HCT116 (cell line): Measurements from ENCODE around the gene ATG16L2. TPM values are rescaled to one million over a fixed set of nuclear protein-coding genes. Genes with fewer than 3 reads are reported as not detected.

Source experiments
- ATAC-seq: fragments of 200-7000 bp; cut with Tn5 transposase; 2 replicates; pipeline ENCODE4 v1.9.1; 2020; ENCODE audit warnings: mild to moderate bottlenecking, moderate library complexity
- BruUV-seq: library from RNA; stranded (reverse); fragments of 400-500 nt; replicated peaks from 2 replicates; lab custom pipeline; 2021; lab: Mats Ljungman, UMichigan
- CTCF ChIA-PET: fragments of 300-600 bp; sonication (Branson Sonifier 250); formaldehyde crosslinking; loops from one replicate; lab custom pipeline; 2021; ENCODE audit warnings: antibody characterized with exemption; lab: Charles Lee
- POLR2A ChIA-PET: fragments of 300-600, 350-600 bp; sonication (Branson Sonifier 250); formaldehyde crosslinking; loops from one replicate; lab custom pipeline; 2021; ENCODE audit warnings: antibody characterized with exemption; lab: Charles Lee
- RAD21 ChIA-PET, 2 experiments: fragments of 300-600 bp; sonication (Branson Sonifier 250); formaldehyde crosslinking; loops; one replicate each; lab custom pipeline; 2023; ENCODE audit warnings: low total read pairs in 2 of 2; ENCODE audit not compliant: uncharacterized antibody in 2 of 2, unreplicated experiment in 2 of 2, low non-redundant PET in 1 of 2; lab: Charles Lee
- DNase-seq: peaks from one replicate; pipeline ENCODE4 v3.0.0-alpha.2; 2010; ENCODE audit warnings: low read depth, low spot score
- H2AFZ ChIP-seq: fragments of 200-600 bp; shearing (Covaris generic), sonication (generic); 2 replicates; pipeline ENCODE4 v1.6.1; 2017; ENCODE audit warnings: low read depth, mixed run types, mixed read lengths, antibody characterized with exemption, low read length; ENCODE audit not compliant: poor library complexity, severe bottlenecking
- H3K27ac ChIP-seq: 2 replicates; pipeline ENCODE4 v1.5.1; 2012; ENCODE audit warnings: low read depth, low read length
- H3K27me3 ChIP-seq: fragments of 200-600 bp; sonication (generic); 2 replicates; pipeline ENCODE4 v1.6.1; 2016; ENCODE audit warnings: mixed run types, low read length, mixed read lengths; ENCODE audit not compliant: insufficient read depth
- H3K36me3 ChIP-seq, 2 experiments: fragments of 200-500 bp in 1 of 2; fragments of 200-600 bp in 1 of 2; sonication (Bioruptor generic) in 1 of 2; sonication (generic) in 1 of 2; 2 replicates each; pipeline versions ENCODE4 v1.5.1 to v1.6.1; 2014 to 2016; ENCODE audit warnings: low read length in 2 of 2, inconsistent platforms in 1 of 2, mixed read lengths in 1 of 2, mixed run types in 1 of 2; ENCODE audit not compliant: insufficient read depth in 2 of 2, control insufficient read depth in 1 of 2
- H3K4me1 ChIP-seq, 2 experiments: fragments of 200-600 bp in 1 of 2; sonication (generic) in 1 of 2; 2 replicates each; pipeline versions ENCODE4 v1.5.1 to v1.6.1; 2012 to 2017; ENCODE audit warnings: low read length in 2 of 2, inconsistent platforms in 1 of 2, mild to moderate bottlenecking in 1 of 2, mixed read lengths in 1 of 2, mixed run types in 1 of 2, moderate library complexity in 1 of 2; ENCODE audit not compliant: insufficient read depth in 2 of 2, control insufficient read depth in 1 of 2
- H3K4me2 ChIP-seq: fragments of 200-600 bp; sonication (generic); 2 replicates; pipeline ENCODE4 v1.6.1; 2017; ENCODE audit warnings: mixed run types, low read length, mixed read lengths
- H3K4me3 ChIP-seq, 2 experiments: fragments of 200-600 bp in 1 of 2; sonication (generic) in 1 of 2; replicated peaks in 1 of 2; 2 replicates each; pipeline ENCODE4 v1.5.1; 2011 to 2016; ENCODE audit warnings: low read length in 2 of 2, control low read depth in 1 of 2, low read depth in 1 of 2, mild to moderate bottlenecking in 1 of 2, mixed read lengths in 1 of 2, mixed run types in 1 of 2
- H3K79me2 ChIP-seq: fragments of 200-600 bp; sonication (generic); 2 replicates; pipeline ENCODE4 v1.6.1; 2017; ENCODE audit warnings: mild to moderate bottlenecking, mixed run types, low read length, moderate library complexity, mixed read lengths; ENCODE audit not compliant: insufficient read depth
- H3K9ac ChIP-seq: fragments of 200-600 bp; sonication (generic); 2 replicates; pipeline ENCODE4 v1.6.1; 2016; ENCODE audit warnings: low read length, mixed read lengths
- H3K9me2 ChIP-seq: fragments of 200-600 bp; sonication (generic), shearing (Covaris generic); 2 replicates; pipeline ENCODE4 v1.6.1; 2017; ENCODE audit warnings: mixed run types, mild to moderate bottlenecking, moderate library complexity; ENCODE audit not compliant: insufficient read depth
- H3K9me3 ChIP-seq, 2 experiments: fragments of 200-500 bp in 1 of 2; fragments of 200-600 bp in 1 of 2; sonication (Bioruptor generic) in 1 of 2; sonication (generic) in 1 of 2; 2 replicates each; pipeline ENCODE4 v1.6.1; 2014 to 2017; ENCODE audit warnings: low read length in 2 of 2, mixed read lengths in 2 of 2, inconsistent platforms in 1 of 2, low read depth in 1 of 2, mild to moderate bottlenecking in 1 of 2, mixed run types in 1 of 2, moderate library complexity in 1 of 2; ENCODE audit not compliant: control insufficient read depth in 1 of 2, insufficient read depth in 1 of 2
- H4K20me1 ChIP-seq: fragments of 200-600 bp; sonication (generic), shearing (Covaris generic); 2 replicates; pipeline ENCODE4 v1.6.1; 2017; ENCODE audit warnings: mixed run types, mild to moderate bottlenecking, moderate library complexity; ENCODE audit not compliant: insufficient read depth
- CBX3 ChIP-seq: IDR thresholded peaks from 2 replicates; pipeline ENCODE4 v1.6.1; 2012; ENCODE audit warnings: low read depth
- CEBPB ChIP-seq: IDR thresholded peaks from 2 replicates; pipeline ENCODE4 v1.6.1; 2012; ENCODE audit warnings: low read depth
- EGR1 ChIP-seq: IDR thresholded peaks from 2 replicates; pipeline ENCODE4 v1.6.1; 2012; ENCODE audit warnings: low read depth
- ELF1 ChIP-seq: IDR thresholded peaks from 2 replicates; pipeline ENCODE4 v1.6.1; 2012; ENCODE audit warnings: low read depth, borderline replicate concordance
- EZH2 ChIP-seq: fragments of 200-600 bp; sonication (generic); IDR thresholded peaks from 2 replicates; pipeline ENCODE4 v1.6.1; 2017; ENCODE audit warnings: antibody characterized with exemption, mixed run types
- EZH2phosphoT487 ChIP-seq: fragments of 200-600 bp; IDR thresholded peaks from 2 replicates; pipeline ENCODE4 v1.6.1; 2018; ENCODE audit warnings: antibody characterized with exemption, borderline replicate concordance
- FOSL1 ChIP-seq: IDR thresholded peaks from 2 replicates; pipeline ENCODE4 v1.6.1; 2012; ENCODE audit warnings: low read depth
- JUND ChIP-seq: IDR thresholded peaks from 2 replicates; pipeline ENCODE4 v1.6.1; 2012
- REST ChIP-seq: IDR thresholded peaks from 2 replicates; pipeline ENCODE4 v1.6.1; 2012; ENCODE audit warnings: low read depth
- SIN3A ChIP-seq: IDR thresholded peaks from 2 replicates; pipeline ENCODE4 v1.6.1; 2012; ENCODE audit warnings: low read depth
- SP1 ChIP-seq: IDR thresholded peaks from 2 replicates; pipeline ENCODE4 v1.6.1; 2012; ENCODE audit warnings: low read depth
- SRF ChIP-seq: IDR thresholded peaks from 2 replicates; pipeline ENCODE4 v1.6.1; 2012; ENCODE audit warnings: low read depth
- YY1 ChIP-seq: IDR thresholded peaks from 2 replicates; pipeline ENCODE4 v1.6.1; 2011; ENCODE audit warnings: low read length, low read depth, moderate library complexity, mild to moderate bottlenecking; ENCODE audit not compliant: insufficient replicate concordance; ENCODE audit errors: extremely low read depth
- ZFX ChIP-seq: fragments of 450-650 bp; IDR thresholded peaks from 2 replicates; pipeline ENCODE4 v1.6.1; 2017
- ZNF274 ChIP-seq: fragments of 200-500 bp; sonication (Bioruptor generic); IDR thresholded peaks from 2 replicates; pipeline ENCODE4 v1.6.1; 2014; ENCODE audit warnings: mild to moderate bottlenecking, low read depth, low read length, inconsistent platforms
- intact Hi-C: fragments of 100-400 bp; cut with micrococcal nuclease; formaldehyde crosslinking; loops from 2 replicates; pipeline ENCODE4 v1.10.0; 2022
- total RNA-seq: library from RNA; stranded (reverse); gene quantifications from one replicate; pipeline ENCODE4 v1.2.1, GENCODE V29; 2021; ENCODE audit not compliant: unreplicated experiment
- TF ChIP-seq, protein P1 (sequence below): IDR thresholded peaks from 2 replicates; pipeline ENCODE4 v1.6.1; 2011; ENCODE audit warnings: mild to moderate bottlenecking, low read length, moderate library complexity; ENCODE audit not compliant: insufficient replicate concordance; ENCODE audit errors: extremely low read depth
- TF ChIP-seq, protein P2 (sequence below): IDR thresholded peaks from 2 replicates; pipeline ENCODE4 v1.6.1; 2012
- TF ChIP-seq, protein P3 (sequence below): IDR thresholded peaks from 2 replicates; pipeline ENCODE4 v1.6.1; 2012

Gene ATG16L2
- total RNA-seq, 1 experiment from 2014 or later, result 15.2 TPM

GRCh38 chr11:72840780-72841179, 26.6 kb downstream of the ATG16L2 start:
- no peak overlapping the region for H3K9ac ChIP-seq
- ATAC-seq, result peak; percentile 52; the same call in 1 of the 2 replicates
- H4K20me1 ChIP-seq, result no peaks in the 10 kb centered on the region
- H3K9me2 ChIP-seq, result no peaks in the 10 kb centered on the region
- no peaks in the 10 kb centered on the region for H3K79me2 ChIP-seq
- H3K27me3 ChIP-seq, result no peaks in the 10 kb centered on the region
- DNase-seq, result no peak
- ChIA-PET RAD21 (no interaction called here), CTCF (interaction anchor here (1.2 to 2.1 kb wide), 4 partner anchors 9 to 396 kb away, joined by 3 to 5 read pairs (median 4); no protein-coding TSS in a partner anchor), POLR2A (no interaction called here)
- no peak overlapping the region for H2AFZ ChIP-seq
- TF ChIP-seq, protein P1, sequence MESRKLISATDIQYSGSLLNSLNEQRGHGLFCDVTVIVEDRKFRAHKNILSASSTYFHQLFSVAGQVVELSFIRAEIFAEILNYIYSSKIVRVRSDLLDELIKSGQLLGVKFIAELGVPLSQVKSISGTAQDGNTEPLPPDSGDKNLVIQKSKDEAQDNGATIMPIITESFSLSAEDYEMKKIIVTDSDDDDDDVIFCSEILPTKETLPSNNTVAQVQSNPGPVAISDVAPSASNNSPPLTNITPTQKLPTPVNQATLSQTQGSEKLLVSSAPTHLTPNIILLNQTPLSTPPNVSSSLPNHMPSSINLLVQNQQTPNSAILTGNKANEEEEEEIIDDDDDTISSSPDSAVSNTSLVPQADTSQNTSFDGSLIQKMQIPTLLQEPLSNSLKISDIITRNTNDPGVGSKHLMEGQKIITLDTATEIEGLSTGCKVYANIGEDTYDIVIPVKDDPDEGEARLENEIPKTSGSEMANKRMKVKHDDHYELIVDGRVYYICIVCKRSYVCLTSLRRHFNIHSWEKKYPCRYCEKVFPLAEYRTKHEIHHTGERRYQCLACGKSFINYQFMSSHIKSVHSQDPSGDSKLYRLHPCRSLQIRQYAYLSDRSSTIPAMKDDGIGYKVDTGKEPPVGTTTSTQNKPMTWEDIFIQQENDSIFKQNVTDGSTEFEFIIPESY, result no peak
- no peak for TF ChIP-seq SRF
- TF ChIP-seq FOSL1, result peak; percentile 13; the same call in 1 of the 2 replicates
- TF ChIP-seq EZH2, result no peak
- TF ChIP-seq CEBPB, result peak; percentile 87
- TF ChIP-seq SP1, result no peak
- TF ChIP-seq ZFX, result no peak
- TF ChIP-seq, protein P2, sequence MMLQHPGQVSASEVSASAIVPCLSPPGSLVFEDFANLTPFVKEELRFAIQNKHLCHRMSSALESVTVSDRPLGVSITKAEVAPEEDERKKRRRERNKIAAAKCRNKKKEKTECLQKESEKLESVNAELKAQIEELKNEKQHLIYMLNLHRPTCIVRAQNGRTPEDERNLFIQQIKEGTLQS, result 0 out of 2 replicates have a peak, but pooled peaks have one; percentile 53
- no peak for TF ChIP-seq ZNF274
- no peak for TF ChIP-seq EGR1
- TF ChIP-seq CBX3, result no peak
- no peak for TF ChIP-seq YY1
- TF ChIP-seq JUND, result no peak
- TF ChIP-seq REST, result no peak
- TF ChIP-seq, protein P3, sequence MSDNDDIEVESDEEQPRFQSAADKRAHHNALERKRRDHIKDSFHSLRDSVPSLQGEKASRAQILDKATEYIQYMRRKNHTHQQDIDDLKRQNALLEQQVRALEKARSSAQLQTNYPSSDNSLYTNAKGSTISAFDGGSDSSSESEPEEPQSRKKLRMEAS, result no peak
- no peak for TF ChIP-seq SIN3A
- TF ChIP-seq EZH2phosphoT487, result no peak
- TF ChIP-seq ELF1, result no peak
- H3K4me2 ChIP-seq, result peak overlapping the region; percentile 17; the same call in 1 of the 2 replicates
- H3K27ac ChIP-seq, result no peak overlapping the region
- H3K4me3 ChIP-seq, result no peak overlapping the region
- intact Hi-C loops, result no loop called here
- H3K4me1 ChIP-seq, result peaks cover 9 to 11% of the 10 kb centered on the region in 2 experiments
- no TSS peak for BruUV-seq
- H3K9me3 ChIP-seq, result no peaks in the 10 kb centered on the region
- H3K36me3 ChIP-seq, result 0 out of 4 replicates have a peak, but pooled peaks cover 0 to 4% of the 10 kb centered on the region in 2 experiments
